Measurements from ENCODE around the gene MUCL3.
A peak's percentile ranks its signal among the peaks of the same experiment; 100 is the strongest.

Gene MUCL3

DNA sequence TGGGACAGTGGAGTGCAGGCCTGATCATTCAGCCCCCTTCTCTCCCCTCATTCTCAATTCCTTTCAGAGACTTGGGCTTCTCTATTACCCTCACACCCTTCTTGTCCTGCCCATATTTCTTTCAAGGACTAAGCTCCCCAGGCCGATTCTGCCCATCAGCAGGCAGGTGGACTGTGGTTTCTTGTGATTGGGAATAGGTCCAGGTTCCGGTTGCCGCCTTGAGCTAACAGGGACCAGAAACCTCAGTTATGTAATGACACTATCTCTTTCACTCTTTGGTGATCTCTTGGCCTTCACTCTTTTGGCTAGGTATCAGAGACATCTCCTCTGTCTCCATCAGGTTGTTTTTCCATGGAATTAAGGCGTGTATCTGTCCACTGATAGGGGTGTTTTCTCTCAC is 6.5 kb downstream of the MUCL3 start:
- Histone ChIP-seq H3K4me1 (ENCODE audit: control insufficient read depth, insufficient read depth, low read length) (peaks cover 7% of the 10 kb centered on the region), H3K4me3 (ENCODE audit: low read depth, low read length) (no peak overlapping the region), H3K36me3 (ENCODE audit: control insufficient read depth, insufficient read depth, low read length) (no peaks in the 10 kb centered on the region), H3K27ac (ENCODE audit: low read depth, low read length) (no peak overlapping the region), H3K9me3 (ENCODE audit: control insufficient read depth, insufficient read depth, low read length) (no peaks in the 10 kb centered on the region), H3K9ac (ENCODE audit: low read depth, low read length) (no peak overlapping the region), H3K27me3 (ENCODE audit: control insufficient read depth, insufficient read depth, low read length) (no peaks in the 10 kb centered on the region)

DNA sequence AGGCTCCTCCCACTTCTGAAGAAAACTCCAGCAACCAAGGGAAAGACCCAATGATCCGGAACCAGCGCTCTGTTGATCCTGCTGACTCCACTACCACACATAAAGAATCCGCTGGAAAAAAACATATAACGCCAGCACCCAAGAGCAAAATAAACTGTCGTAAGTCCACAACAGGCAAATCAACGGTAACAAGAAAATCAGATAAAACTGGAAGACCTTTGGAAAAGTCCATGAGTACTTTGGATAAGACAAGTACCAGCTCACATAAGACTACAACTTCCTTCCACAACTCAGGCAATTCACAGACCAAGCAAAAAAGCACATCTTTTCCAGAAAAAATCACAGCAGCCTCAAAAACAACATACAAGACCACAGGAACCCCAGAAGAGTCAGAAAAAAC is 8.0 kb downstream of the MUCL3 start:
- Histone ChIP-seq H3K27ac (ENCODE audit: low read depth, low read length) (no peak overlapping the region), H3K9me3 (ENCODE audit: control insufficient read depth, insufficient read depth, low read length) (no peaks in the 10 kb centered on the region), H3K9ac (ENCODE audit: low read depth, low read length) (no peak overlapping the region), H3K27me3 (ENCODE audit: control insufficient read depth, insufficient read depth, low read length) (peaks cover 5% of the 10 kb centered on the region; the same call in 1 of the 2 replicates), H3K4me1 (ENCODE audit: control insufficient read depth, insufficient read depth, low read length) (no peaks in the 10 kb centered on the region), H3K36me3 (ENCODE audit: control insufficient read depth, insufficient read depth, low read length) (no peaks in the 10 kb centered on the region), H3K4me3 (ENCODE audit: low read depth, low read length) (no peak overlapping the region)

DNA sequence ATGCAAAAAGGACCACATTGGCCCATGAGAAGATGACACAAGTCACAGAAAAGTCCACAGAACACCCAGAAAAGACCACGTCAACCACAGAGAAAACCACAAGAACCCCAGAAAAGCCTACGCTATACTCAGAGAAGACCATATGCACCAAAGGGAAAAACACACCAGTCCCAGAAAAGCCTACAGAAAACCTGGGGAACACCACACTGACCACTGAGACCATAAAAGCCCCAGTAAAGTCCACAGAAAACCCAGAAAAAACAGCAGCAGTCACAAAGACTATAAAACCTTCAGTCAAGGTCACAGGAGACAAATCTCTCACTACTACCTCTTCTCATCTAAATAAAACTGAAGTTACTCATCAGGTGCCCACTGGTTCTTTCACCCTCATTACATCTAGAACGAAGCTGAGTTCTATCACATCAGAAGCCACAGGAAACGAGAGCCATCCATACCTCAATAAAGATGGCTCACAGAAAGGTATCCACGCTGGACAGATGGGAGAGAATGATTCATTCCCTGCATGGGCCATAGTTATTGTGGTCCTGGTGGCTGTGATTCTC is 11.2 kb downstream of the MUCL3 start:
- H3K36me3 ChIP-seq (ENCODE audit: control insufficient read depth, insufficient read depth, low read length), result no peaks in the 10 kb centered on the region
- peaks cover 6% of the 10 kb centered on the region for H3K4me1 ChIP-seq (ENCODE audit: control insufficient read depth, insufficient read depth, low read length)
- no peak overlapping the region for H3K27ac ChIP-seq (ENCODE audit: low read depth, low read length)
- H3K4me3 ChIP-seq (ENCODE audit: low read depth, low read length), result no peak overlapping the region
- no peaks in the 10 kb centered on the region for H3K9me3 ChIP-seq (ENCODE audit: control insufficient read depth, insufficient read depth, low read length)
- no peak overlapping the region for H3K9ac ChIP-seq (ENCODE audit: low read depth, low read length)
- peaks cover 33% of the 10 kb centered on the region for H3K27me3 ChIP-seq (ENCODE audit: control insufficient read depth, insufficient read depth, low read length)

DNA sequence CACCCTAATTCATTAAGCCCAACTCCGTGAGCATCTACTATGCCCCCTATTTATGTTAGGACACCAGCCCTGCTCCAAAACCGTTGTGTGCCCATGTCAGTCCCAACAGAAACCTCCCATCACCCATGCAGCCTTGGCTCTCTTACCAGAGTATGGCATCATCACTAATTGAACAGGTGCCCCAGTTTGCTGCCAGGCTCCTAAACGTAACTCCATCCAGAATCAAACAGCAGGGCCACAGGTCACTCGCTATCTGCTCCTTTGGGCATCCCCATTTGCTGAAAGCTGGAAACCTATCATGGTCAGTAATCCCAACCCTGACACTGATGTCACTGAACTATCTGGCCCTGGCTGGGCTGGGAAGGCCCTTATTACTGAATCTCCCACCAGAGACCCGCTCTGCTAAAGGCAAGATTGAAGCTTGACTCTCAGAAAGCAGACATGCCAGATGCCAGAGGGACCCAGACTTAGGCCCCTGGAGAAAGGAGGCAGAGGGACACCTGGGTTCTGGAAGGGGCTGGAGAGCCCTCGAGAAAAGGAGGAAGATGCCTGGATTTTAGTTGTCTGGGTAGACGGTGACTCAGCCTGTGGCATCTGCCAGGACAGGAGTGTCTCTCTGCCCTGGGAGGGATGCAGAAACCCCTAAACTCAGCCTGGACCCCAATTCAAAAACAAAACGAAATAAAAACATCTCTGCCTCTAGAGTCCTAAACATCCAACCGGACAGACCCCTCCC is 14.0 kb downstream of the MUCL3 start:
- Histone ChIP-seq H3K9me3 (ENCODE audit: control insufficient read depth, insufficient read depth, low read length) (no peaks in the 10 kb centered on the region), H3K27ac (ENCODE audit: low read depth, low read length) (peak overlapping the region; percentile 34), H3K9ac (ENCODE audit: low read depth, low read length) (no peak overlapping the region), H3K27me3 (ENCODE audit: control insufficient read depth, insufficient read depth, low read length) (peaks cover 42% of the 10 kb centered on the region), H3K4me1 (ENCODE audit: control insufficient read depth, insufficient read depth, low read length) (peaks cover 6% of the 10 kb centered on the region), H3K4me3 (ENCODE audit: low read depth, low read length) (peak overlapping the region; percentile 63), H3K36me3 (ENCODE audit: control insufficient read depth, insufficient read depth, low read length) (no peaks in the 10 kb centered on the region)

DNA sequence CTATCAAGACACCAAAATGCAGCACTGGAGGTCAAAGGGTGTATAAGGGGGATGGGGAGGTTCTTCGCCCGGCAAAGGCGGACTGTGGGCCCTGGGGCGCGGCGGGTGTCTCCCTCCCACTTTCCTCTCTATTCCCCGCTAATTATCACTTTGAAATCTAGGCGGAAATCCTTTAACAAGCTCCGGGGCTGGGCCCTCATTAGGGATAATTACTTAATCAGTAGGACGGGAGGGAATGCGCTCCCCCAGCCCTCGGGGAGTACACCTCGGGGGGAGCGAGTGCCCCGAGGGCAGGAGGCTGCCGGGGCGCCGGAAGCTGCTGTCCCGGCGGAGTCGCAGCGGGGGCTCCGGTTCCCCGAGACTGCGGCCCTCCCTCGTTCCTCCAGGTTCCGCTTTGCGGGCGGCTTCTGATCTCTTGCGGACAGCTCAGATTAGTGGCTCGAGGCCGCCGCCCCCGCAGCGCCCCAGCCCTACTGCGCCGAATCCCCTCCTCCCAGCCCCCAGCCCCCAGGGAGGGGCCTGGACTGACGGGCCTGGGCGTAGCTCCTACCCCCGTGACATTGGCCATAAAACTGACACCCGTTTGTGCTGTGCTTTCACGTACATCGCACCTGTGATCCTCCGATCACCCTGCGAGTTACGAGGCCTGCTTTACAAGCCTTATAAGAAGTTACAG is 14.7 kb downstream of the MUCL3 start:
- Histone ChIP-seq H3K4me3 (ENCODE audit: low read depth, low read length) (peak overlapping the region; percentile 63), H3K4me1 (ENCODE audit: control insufficient read depth, insufficient read depth, low read length) (peaks cover 6% of the 10 kb centered on the region), H3K9ac (ENCODE audit: low read depth, low read length) (peak overlapping the region; percentile 34; the same call in 1 of the 2 replicates), H3K36me3 (ENCODE audit: control insufficient read depth, insufficient read depth, low read length) (no peaks in the 10 kb centered on the region), H3K9me3 (ENCODE audit: control insufficient read depth, insufficient read depth, low read length) (no peaks in the 10 kb centered on the region), H3K27me3 (ENCODE audit: control insufficient read depth, insufficient read depth, low read length) (peaks cover 42% of the 10 kb centered on the region), H3K27ac (ENCODE audit: low read depth, low read length) (peak overlapping the region; percentile 34)

DNA sequence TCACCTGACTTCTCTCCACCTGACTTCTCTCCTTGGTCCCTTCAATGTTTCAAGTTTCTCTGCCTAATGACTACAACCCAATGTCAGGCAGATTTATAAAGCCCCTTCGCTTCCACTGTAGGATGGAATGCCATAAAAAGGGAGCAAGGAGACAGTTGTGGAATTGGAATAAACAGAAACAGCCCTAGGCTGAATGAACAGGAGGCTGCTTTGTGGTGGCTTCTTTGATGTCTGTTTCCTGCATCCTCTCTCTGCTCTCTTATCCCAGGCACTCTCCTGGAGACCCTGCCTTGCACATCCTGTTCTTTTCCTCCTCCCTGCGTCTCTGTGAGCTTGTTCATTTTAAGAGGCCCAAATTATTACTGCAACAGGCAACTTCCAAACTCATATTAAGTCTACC is 16.9 kb downstream of the MUCL3 start:
- Histone ChIP-seq H3K27me3 (ENCODE audit: control insufficient read depth, insufficient read depth, low read length) (peaks cover 42% of the 10 kb centered on the region), H3K27ac (ENCODE audit: low read depth, low read length) (no peak overlapping the region), H3K36me3 (ENCODE audit: control insufficient read depth, insufficient read depth, low read length) (no peaks in the 10 kb centered on the region), H3K9ac (ENCODE audit: low read depth, low read length) (no peak overlapping the region), H3K9me3 (ENCODE audit: control insufficient read depth, insufficient read depth, low read length) (no peaks in the 10 kb centered on the region), H3K4me1 (ENCODE audit: control insufficient read depth, insufficient read depth, low read length) (peaks cover 6% of the 10 kb centered on the region), H3K4me3 (ENCODE audit: low read depth, low read length) (no peak overlapping the region)

DNA sequence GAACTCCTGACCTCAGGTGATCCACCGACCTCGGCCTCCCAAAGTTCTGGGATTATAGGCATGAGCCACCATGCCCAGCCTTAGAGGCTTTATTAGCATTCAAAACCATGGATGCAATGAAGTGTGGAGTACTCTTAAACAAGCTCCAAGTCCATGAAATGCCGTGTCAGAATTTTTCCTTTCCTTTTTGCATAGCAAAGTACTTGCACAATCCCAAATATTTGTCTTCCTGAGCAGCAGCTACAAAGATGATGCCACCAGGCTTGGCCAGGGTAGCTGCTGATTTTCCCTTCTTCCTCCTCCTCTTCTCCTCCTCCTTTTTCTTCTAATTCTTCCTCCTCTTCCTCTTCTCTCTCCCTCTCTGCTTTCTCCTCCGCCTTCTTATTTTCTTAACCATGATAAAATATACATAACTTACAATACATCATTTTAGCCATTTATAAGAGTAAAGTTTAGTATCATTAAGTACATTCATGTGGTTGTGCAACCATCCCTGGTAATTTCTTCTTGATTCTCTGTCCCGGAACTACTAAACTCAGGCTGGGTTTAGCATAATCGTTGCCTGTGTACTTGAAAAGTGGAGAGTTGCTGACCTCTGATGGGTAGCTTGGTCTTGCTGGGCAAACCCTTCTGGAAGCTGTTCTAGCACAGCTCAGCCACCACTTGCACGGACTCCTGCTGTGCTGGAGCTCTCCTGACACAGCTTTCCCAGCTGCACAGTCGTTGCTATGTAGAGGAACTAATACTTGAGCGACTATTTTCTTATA is 20.3 kb downstream of the MUCL3 start:
- Histone ChIP-seq H3K27me3 (ENCODE audit: control insufficient read depth, insufficient read depth, low read length) (peaks cover 18% of the 10 kb centered on the region), H3K9ac (ENCODE audit: low read depth, low read length) (no peak overlapping the region), H3K36me3 (ENCODE audit: control insufficient read depth, insufficient read depth, low read length) (no peaks in the 10 kb centered on the region), H3K27ac (ENCODE audit: low read depth, low read length) (no peak overlapping the region), H3K4me1 (ENCODE audit: control insufficient read depth, insufficient read depth, low read length) (peaks cover 3% of the 10 kb centered on the region), H3K4me3 (ENCODE audit: low read depth, low read length) (no peak overlapping the region), H3K9me3 (ENCODE audit: control insufficient read depth, insufficient read depth, low read length) (no peaks in the 10 kb centered on the region)

DNA sequence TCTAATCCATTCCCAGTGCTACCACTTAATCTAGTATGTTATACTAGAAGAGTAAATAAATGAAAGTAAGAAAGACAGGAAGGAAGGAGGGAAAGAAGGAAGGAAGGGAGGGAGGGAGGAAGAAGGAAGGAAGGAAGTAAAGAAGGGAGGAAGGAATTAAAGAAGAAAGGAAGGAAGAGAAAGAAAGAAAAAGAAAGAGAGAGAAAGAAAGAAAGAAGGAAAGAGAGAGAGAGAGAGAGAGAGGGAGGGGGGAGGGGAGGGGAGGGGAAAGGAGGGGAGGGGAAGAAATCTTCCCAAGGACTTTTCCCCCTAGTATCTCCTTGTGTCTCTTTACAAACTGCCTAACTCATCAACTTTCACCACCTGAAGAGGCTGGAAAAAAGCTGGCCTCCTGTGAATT is 21.9 kb downstream of the MUCL3 start:
- Histone ChIP-seq H3K27me3 (ENCODE audit: control insufficient read depth, insufficient read depth, low read length) (peaks cover 2% of the 10 kb centered on the region; the same call in 1 of the 2 replicates), H3K9me3 (ENCODE audit: control insufficient read depth, insufficient read depth, low read length) (no peaks in the 10 kb centered on the region), H3K4me3 (ENCODE audit: low read depth, low read length) (no peak overlapping the region), H3K36me3 (ENCODE audit: control insufficient read depth, insufficient read depth, low read length) (no peaks in the 10 kb centered on the region), H3K9ac (ENCODE audit: low read depth, low read length) (no peak overlapping the region), H3K4me1 (ENCODE audit: control insufficient read depth, insufficient read depth, low read length) (no peaks in the 10 kb centered on the region), H3K27ac (ENCODE audit: low read depth, low read length) (no peak overlapping the region)

DNA sequence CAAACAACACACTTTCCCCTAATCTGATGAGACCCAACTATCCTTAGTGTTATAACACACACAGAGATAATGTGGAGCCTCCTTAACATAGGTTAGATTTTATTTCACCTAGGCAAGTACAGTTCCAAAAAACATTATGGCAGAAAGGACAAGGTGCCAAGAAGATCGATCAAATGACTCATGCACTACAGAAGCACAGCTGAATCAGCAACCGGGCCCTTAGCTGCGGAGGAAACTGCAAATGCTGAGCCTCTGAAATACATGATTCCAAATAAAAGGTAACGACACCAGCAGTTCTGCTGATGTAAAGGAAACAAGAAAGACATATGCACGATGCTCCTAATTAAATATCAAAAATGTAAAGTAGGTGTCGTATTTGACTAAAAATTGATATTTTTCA is 22.9 kb downstream of the MUCL3 start:
- Histone ChIP-seq H3K27me3 (ENCODE audit: control insufficient read depth, insufficient read depth, low read length) (no peaks in the 10 kb centered on the region), H3K4me3 (ENCODE audit: low read depth, low read length) (no peak overlapping the region), H3K9me3 (ENCODE audit: control insufficient read depth, insufficient read depth, low read length) (no peaks in the 10 kb centered on the region), H3K36me3 (ENCODE audit: control insufficient read depth, insufficient read depth, low read length) (no peaks in the 10 kb centered on the region), H3K4me1 (ENCODE audit: control insufficient read depth, insufficient read depth, low read length) (no peaks in the 10 kb centered on the region), H3K27ac (ENCODE audit: low read depth, low read length) (no peak overlapping the region), H3K9ac (ENCODE audit: low read depth, low read length) (no peak overlapping the region)

DNA sequence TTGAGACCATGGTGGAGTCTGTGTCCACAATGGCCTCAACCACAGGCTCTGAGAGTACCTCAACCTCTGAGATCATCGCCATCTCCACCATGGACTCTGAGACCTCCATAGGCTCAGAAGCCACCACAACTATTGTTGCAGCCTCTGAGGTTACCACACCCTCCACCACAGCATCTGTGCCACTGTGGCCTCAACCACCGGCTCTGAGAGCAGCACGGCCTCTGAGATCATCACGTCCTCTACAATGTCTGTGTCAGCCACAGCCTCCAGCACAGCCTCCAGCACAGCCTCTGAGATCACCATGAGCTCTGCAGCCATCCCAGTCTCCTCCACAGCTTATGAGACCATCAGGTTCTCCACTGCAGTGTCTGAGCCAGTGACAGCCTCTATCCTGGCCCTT is 23.3 kb downstream of the MUCL3 start:
- Histone ChIP-seq H3K4me3 (ENCODE audit: low read depth, low read length) (no peak overlapping the region), H3K9me3 (ENCODE audit: control insufficient read depth, insufficient read depth, low read length) (no peaks in the 10 kb centered on the region), H3K9ac (ENCODE audit: low read depth, low read length) (no peak overlapping the region), H3K27me3 (ENCODE audit: control insufficient read depth, insufficient read depth, low read length) (no peaks in the 10 kb centered on the region), H3K4me1 (ENCODE audit: control insufficient read depth, insufficient read depth, low read length) (no peaks in the 10 kb centered on the region), H3K36me3 (ENCODE audit: control insufficient read depth, insufficient read depth, low read length) (no peaks in the 10 kb centered on the region), H3K27ac (ENCODE audit: low read depth, low read length) (no peak overlapping the region)
